Measurements from ENCODE around the gene TMEM183A. TPM values are rescaled to one million over a fixed set of nuclear protein-coding genes. Genes with fewer than 3 reads are reported as not detected.
A peak's percentile ranks its signal among the peaks of the same experiment; 100 is the strongest.

TMEM183A gene
- total and polyA plus RNA-seq, 5 donors from 2014 or later, result 53.6 to 130 (median 66.0) TPM

- Histone ChIP-seq H3K9me3 (ENCODE audit: control insufficient read depth in 2 of 2, low read length in 2 of 2) (no peaks in the 10 kb centered on the region), H3K36me3 (ENCODE audit: control insufficient read depth, insufficient read depth, low read length) (no peaks in the 10 kb centered on the region), H3K4me1 (ENCODE audit: control insufficient read depth, insufficient read depth, low read length, poor library complexity, severe bottlenecking) (no peaks in the 10 kb centered on the region), H3K4me3 (ENCODE audit: low read depth, low read length) (no peak overlapping the region), H3K27me3 (ENCODE audit: control insufficient read depth, insufficient read depth, low read length) (no peaks in the 10 kb centered on the region), H3K27ac (ENCODE audit: insufficient read depth, low read length, poor library complexity, severe bottlenecking) (no peak overlapping the region)
- DNase-seq (no peak), ATAC-seq (ENCODE audit: low read depth in 2 of 2) (no peak)
- no peak overlapping the region for H3K4me3 Mint-ChIP-seq
- peaks cover 0 to 4% (median 0%) of the 10 kb centered on the region in 4 donors for H3K4me1 Mint-ChIP-seq
- H3K27ac Mint-ChIP-seq, result no peak overlapping the region
- H3K9me3 Mint-ChIP-seq, result no peaks in the 10 kb centered on the region
- no peaks in the 10 kb centered on the region for H3K36me3 Mint-ChIP-seq
- no peaks in the 10 kb centered on the region for H3K27me3 Mint-ChIP-seq
Observed at GRCh38 chr1:203040513-203041275, 33.5 kb downstream of the TMEM183A start.

- Mint-ChIP-seq H3K36me3 (no peaks in the 10 kb centered on the region), H3K4me3 (no peak overlapping the region), H3K27me3 (no peaks in the 10 kb centered on the region), H3K27ac (peak overlapping the region in 1 of 3 donors; percentile 54), H3K9me3 (no peaks in the 10 kb centered on the region), H3K4me1 (peaks cover 0 to 4% (median 0%) of the 10 kb centered on the region in 4 donors)
- ATAC-seq (ENCODE audit: low read depth in 2 of 2) (no peak), DNase-seq (no peak)
- H3K9me3 ChIP-seq (ENCODE audit: control insufficient read depth in 2 of 2, low read length in 2 of 2), result no peaks in the 10 kb centered on the region
- no peak overlapping the region for H3K27ac ChIP-seq (ENCODE audit: insufficient read depth, low read length, poor library complexity, severe bottlenecking)
- H3K4me1 ChIP-seq (ENCODE audit: control insufficient read depth, insufficient read depth, low read length, poor library complexity, severe bottlenecking), result no peaks in the 10 kb centered on the region
- no peaks in the 10 kb centered on the region for H3K27me3 ChIP-seq (ENCODE audit: control insufficient read depth, insufficient read depth, low read length)
- H3K36me3 ChIP-seq (ENCODE audit: control insufficient read depth, insufficient read depth, low read length), result no peaks in the 10 kb centered on the region
- no peak overlapping the region for H3K4me3 ChIP-seq (ENCODE audit: low read depth, low read length)
Observed at GRCh38 chr1:203041351-203041932, 34.3 kb downstream of the TMEM183A start.

GRCh38 chr1:203043830-203044545 lies 36.8 kb downstream of the TMEM183A start:
- no peak overlapping the region for H3K4me3 ChIP-seq (ENCODE audit: low read depth, low read length)
- ATAC-seq (ENCODE audit: low read depth in 2 of 2) (no peak), DNase-seq (no peak)
- peaks cover 0 to 2% (median 0%) of the 10 kb centered on the region in 7 donors for H3K9me3 Mint-ChIP-seq
- no peaks in the 10 kb centered on the region for H3K36me3 ChIP-seq (ENCODE audit: control insufficient read depth, insufficient read depth, low read length)
- no peaks in the 10 kb centered on the region for H3K9me3 ChIP-seq (ENCODE audit: control insufficient read depth in 2 of 2, low read length in 2 of 2)
- no peak overlapping the region for H3K4me3 Mint-ChIP-seq
- no peaks in the 10 kb centered on the region for H3K4me1 ChIP-seq (ENCODE audit: control insufficient read depth, insufficient read depth, low read length, poor library complexity, severe bottlenecking)
- H3K27ac Mint-ChIP-seq, result no peak overlapping the region
- no peak overlapping the region for H3K27ac ChIP-seq (ENCODE audit: insufficient read depth, low read length, poor library complexity, severe bottlenecking)
- no peaks in the 10 kb centered on the region for H3K27me3 Mint-ChIP-seq
- H3K4me1 Mint-ChIP-seq, result peaks cover 0 to 4% (median 0%) of the 10 kb centered on the region in 4 donors
- H3K27me3 ChIP-seq (ENCODE audit: control insufficient read depth, insufficient read depth, low read length), result no peaks in the 10 kb centered on the region
- no peaks in the 10 kb centered on the region for H3K36me3 Mint-ChIP-seq

- Mint-ChIP-seq H3K27me3 (no peaks in the 10 kb centered on the region), H3K4me3 (no peak overlapping the region), H3K4me1 (no peaks in the 10 kb centered on the region), H3K27ac (no peak overlapping the region), H3K36me3 (no peaks in the 10 kb centered on the region), H3K9me3 (peaks cover 0 to 2% (median 0%) of the 10 kb centered on the region in 7 donors)
- H3K27ac ChIP-seq (ENCODE audit: insufficient read depth, low read length, poor library complexity, severe bottlenecking), result no peak overlapping the region
- H3K9me3 ChIP-seq (ENCODE audit: control insufficient read depth in 2 of 2, low read length in 2 of 2), result no peaks in the 10 kb centered on the region
- H3K4me3 ChIP-seq (ENCODE audit: low read depth, low read length), result no peak overlapping the region
- ATAC-seq (ENCODE audit: low read depth in 2 of 2) (no peak), DNase-seq (no peak)
- H3K27me3 ChIP-seq (ENCODE audit: control insufficient read depth, insufficient read depth, low read length), result no peaks in the 10 kb centered on the region
- no peaks in the 10 kb centered on the region for H3K36me3 ChIP-seq (ENCODE audit: control insufficient read depth, insufficient read depth, low read length)
- no peaks in the 10 kb centered on the region for H3K4me1 ChIP-seq (ENCODE audit: control insufficient read depth, insufficient read depth, low read length, poor library complexity, severe bottlenecking)
Observed at GRCh38 chr1:203044546-203045250, 37.5 kb downstream of the TMEM183A start.

GRCh38 chr1:203045336-203045735 lies 38.2 kb downstream of the TMEM183A start:
- H3K36me3 Mint-ChIP-seq, result no peaks in the 10 kb centered on the region
- Histone ChIP-seq H3K9me3 (ENCODE audit: control insufficient read depth in 2 of 2, low read length in 2 of 2) (no peaks in the 10 kb centered on the region), H3K27ac (ENCODE audit: insufficient read depth, low read length, poor library complexity, severe bottlenecking) (no peak overlapping the region), H3K27me3 (ENCODE audit: control insufficient read depth, insufficient read depth, low read length) (no peaks in the 10 kb centered on the region), H3K4me1 (ENCODE audit: control insufficient read depth, insufficient read depth, low read length, poor library complexity, severe bottlenecking) (no peaks in the 10 kb centered on the region), H3K4me3 (ENCODE audit: low read depth, low read length) (no peak overlapping the region), H3K36me3 (ENCODE audit: control insufficient read depth, insufficient read depth, low read length) (no peaks in the 10 kb centered on the region)
- H3K4me1 Mint-ChIP-seq, result no peaks in the 10 kb centered on the region
- H3K9me3 Mint-ChIP-seq, result peaks cover 0 to 2% (median 0%) of the 10 kb centered on the region in 7 donors
- DNase-seq, result no peak
- no peak overlapping the region for H3K27ac Mint-ChIP-seq
- no peaks in the 10 kb centered on the region for H3K27me3 Mint-ChIP-seq
- H3K4me3 Mint-ChIP-seq, result no peak overlapping the region
- no peak for ATAC-seq (ENCODE audit: low read depth in 2 of 2)

GRCh38 chr1:203045821-203046594 lies 38.8 kb downstream of the TMEM183A start:
- no peaks in the 10 kb centered on the region for H3K27me3 Mint-ChIP-seq
- H3K4me1 Mint-ChIP-seq, result no peaks in the 10 kb centered on the region
- H3K27ac Mint-ChIP-seq, result no peak overlapping the region
- no peak for ATAC-seq (ENCODE audit: low read depth in 2 of 2)
- H3K27me3 ChIP-seq (ENCODE audit: control insufficient read depth, insufficient read depth, low read length), result no peaks in the 10 kb centered on the region
- H3K36me3 Mint-ChIP-seq, result no peaks in the 10 kb centered on the region
- no peaks in the 10 kb centered on the region for H3K9me3 ChIP-seq (ENCODE audit: control insufficient read depth in 2 of 2, low read length in 2 of 2)
- H3K9me3 Mint-ChIP-seq, result peaks cover 0 to 2% (median 0%) of the 10 kb centered on the region in 7 donors
- DNase-seq, result no peak
- H3K4me3 ChIP-seq (ENCODE audit: low read depth, low read length), result no peak overlapping the region
- no peaks in the 10 kb centered on the region for H3K36me3 ChIP-seq (ENCODE audit: control insufficient read depth, insufficient read depth, low read length)
- no peak overlapping the region for H3K4me3 Mint-ChIP-seq
- H3K4me1 ChIP-seq (ENCODE audit: control insufficient read depth, insufficient read depth, low read length, poor library complexity, severe bottlenecking), result no peaks in the 10 kb centered on the region
- H3K27ac ChIP-seq (ENCODE audit: insufficient read depth, low read length, poor library complexity, severe bottlenecking), result no peak overlapping the region

GRCh38 chr1:203046984-203047630 lies 39.9 kb downstream of the TMEM183A start:
- H3K4me3 Mint-ChIP-seq, result no peak overlapping the region
- H3K27me3 ChIP-seq (ENCODE audit: control insufficient read depth, insufficient read depth, low read length), result no peaks in the 10 kb centered on the region
- H3K9me3 Mint-ChIP-seq, result peaks cover 0 to 2% (median 0%) of the 10 kb centered on the region in 7 donors
- H3K9me3 ChIP-seq (ENCODE audit: control insufficient read depth in 2 of 2, low read length in 2 of 2), result no peaks in the 10 kb centered on the region
- H3K27me3 Mint-ChIP-seq, result no peaks in the 10 kb centered on the region
- no peak for ATAC-seq (ENCODE audit: low read depth in 2 of 2)
- no peak overlapping the region for H3K4me3 ChIP-seq (ENCODE audit: low read depth, low read length)
- H3K27ac ChIP-seq (ENCODE audit: insufficient read depth, low read length, poor library complexity, severe bottlenecking), result no peak overlapping the region
- DNase-seq, result no peak
- H3K36me3 Mint-ChIP-seq, result no peaks in the 10 kb centered on the region
- no peaks in the 10 kb centered on the region for H3K4me1 Mint-ChIP-seq
- H3K27ac Mint-ChIP-seq, result no peak overlapping the region
- H3K36me3 ChIP-seq (ENCODE audit: control insufficient read depth, insufficient read depth, low read length), result no peaks in the 10 kb centered on the region
- no peaks in the 10 kb centered on the region for H3K4me1 ChIP-seq (ENCODE audit: control insufficient read depth, insufficient read depth, low read length, poor library complexity, severe bottlenecking)
